HG02852 (cell line): ENCODE results near the gene ACSL3.
"Not testable (repeated sequence)": the region's sequence is repeated elsewhere in the genome, so short reads cannot be mapped to it uniquely, and the experiment has no call there.

Experiments
- ATAC-seq: cut with Tn5 transposase; IDR thresholded peaks from one replicate; pipeline ENCODE4 v1.9.1; 2021; ENCODE audit warnings: mild to moderate bottlenecking, moderate library complexity; ENCODE audit not compliant: unreplicated experiment

Gene ACSL3

GRCh38 chr2:222907790-222908441 is 47.1 kb downstream of the ACSL3 start:
- no peak for ATAC-seq

- ATAC-seq = no peak
Measured at GRCh38 chr2:222909286-222909685, 48.5 kb downstream of the ACSL3 start.

GRCh38 chr2:222912117-222912516 is 51.3 kb downstream of the ACSL3 start:
- ATAC-seq = peak; percentile 99

GRCh38 chr2:222912776-222913175 is 51.9 kb downstream of the ACSL3 start:
- no peak for ATAC-seq

- no peak for ATAC-seq
Measured at GRCh38 chr2:222915092-222915957, 54.5 kb downstream of the ACSL3 start.

GRCh38 chr2:222916229-222917197 is 55.7 kb downstream of the ACSL3 start:
- no peak for ATAC-seq

- not testable (repeated sequence) for ATAC-seq
Measured at GRCh38 chr2:222917212-222917611, 56.4 kb downstream of the ACSL3 start.

GRCh38 chr2:222919841-222920526 is 59.1 kb downstream of the ACSL3 start:
- no peak for ATAC-seq

- ATAC-seq = no peak
Measured at GRCh38 chr2:222920657-222921186, 59.9 kb downstream of the ACSL3 start.

GRCh38 chr2:222922019-222922800 is 61.4 kb downstream of the ACSL3 start:
- no peak for ATAC-seq

- no peak for ATAC-seq
Measured at GRCh38 chr2:222926915-222927314, 66.1 kb downstream of the ACSL3 start.

- ATAC-seq = no peak
Measured at GRCh38 chr2:222927600-222927999, 66.8 kb downstream of the ACSL3 start.

GRCh38 chr2:222928335-222928734 is 67.5 kb downstream of the ACSL3 start:
- ATAC-seq = no peak

- ATAC-seq = no peak
Measured at GRCh38 chr2:222930862-222931261, 70.0 kb downstream of the ACSL3 start.

- no peak for ATAC-seq
Measured at GRCh38 chr2:222931659-222932058, 70.8 kb downstream of the ACSL3 start.

- no peak for ATAC-seq
Measured at GRCh38 chr2:222933458-222933857, 72.6 kb downstream of the ACSL3 start.

GRCh38 chr2:222935688-222936298 is 75.0 kb downstream of the ACSL3 start:
- no peak for ATAC-seq

- ATAC-seq = no peak
Measured at GRCh38 chr2:222936705-222937104, 75.9 kb downstream of the ACSL3 start.

- no peak for ATAC-seq
Measured at GRCh38 chr2:222938327-222938726, 77.5 kb downstream of the ACSL3 start.
